Head of caudate nucleus (tissue), 42 donors: ENCODE data around the gene CDCA7L.
A peak's percentile ranks its signal among the peaks of the same experiment; 100 is the strongest.
"Not testable (repeated sequence)": the region's sequence is repeated elsewhere in the genome, so short reads cannot be mapped to it uniquely, and the experiment has no call there.

ENCODE experiments used
- DNase-seq, 42 donors: peaks; one replicate each; pipeline versions ENCODE4 v3.0.0 to v3.0.0-alpha.2; 2020 to 2021; ENCODE audit warnings: mixed read lengths in 7 of 42
- intact Hi-C: fragments of 100-400 bp; cut with DNase I; formaldehyde crosslinking; loops from one replicate; pipeline ENCODE4 v1.15.0; 2022

Gene CDCA7L

GRCh38 chr7:21947056-21947455 lies 1.4 kb upstream of the CDCA7L start:
- intact Hi-C loops: no loop called here
- DNase-seq: no peak

GRCh38 chr7:21946222-21946709 lies 567 bp upstream of the CDCA7L start:
- intact Hi-C loops: no loop called here
- DNase-seq: no peak

GRCh38 chr7:21944616-21945453 lies 864 bp downstream of the CDCA7L start:
- DNase-seq: peak in 31 of 42 donors; percentile 10 to 62 (median 30)
- intact Hi-C loops: loop anchor here (5.0 kb wide), 1 partner anchor 518 kb away; the partner anchor contains the start of gene SP4

- intact Hi-C loops: loop anchor here (5.0 kb wide), 1 partner anchor 516 kb away; the partner anchor contains the start of gene SP4
- peak in 8 of 42 donors; percentile 13 to 53 (median 26) for DNase-seq
These were observed 2.3 kb downstream of the CDCA7L start for GRCh38 chr7:21943436-21943835.

- peak in 35 of 42 donors; percentile 25 to 79 (median 50) for DNase-seq
- intact Hi-C loops: loop anchor here (5.0 kb wide), 1 partner anchor 516 kb away; the partner anchor contains the start of gene SP4
These were observed 2.7 kb downstream of the CDCA7L start for GRCh38 chr7:21942955-21943354.

- peak in 3 of 42 donors; percentile 5 to 20 (median 17) for DNase-seq
- intact Hi-C loops: loop anchor here (5.0 kb wide), 1 partner anchor 514 kb away; the partner anchor contains the start of gene SP4
These were observed 4.0 kb downstream of the CDCA7L start for GRCh38 chr7:21941611-21942141.

GRCh38 chr7:21939858-21940372 lies 5.8 kb downstream of the CDCA7L start:
- intact Hi-C loops: loop anchor here (5.0 kb wide), 1 partner anchor 513 kb away; the partner anchor contains the start of gene SP4
- DNase-seq: no peak

- DNase-seq: no peak
- intact Hi-C loops: no loop called here
These were observed 6.4 kb downstream of the CDCA7L start for GRCh38 chr7:21939136-21939857.

GRCh38 chr7:21938463-21938862 lies 7.2 kb downstream of the CDCA7L start:
- DNase-seq: no peak
- intact Hi-C loops: no loop called here

- DNase-seq: no peak
- intact Hi-C loops: no loop called here
These were observed 10.9 kb downstream of the CDCA7L start for GRCh38 chr7:21934808-21935207.

- DNase-seq, intact Hi-C loops: not testable (repeated sequence)
These were observed 12.4 kb downstream of the CDCA7L start for GRCh38 chr7:21933293-21933692.

- DNase-seq: no peak
- intact Hi-C loops: no loop called here
These were observed 18.0 kb downstream of the CDCA7L start for GRCh38 chr7:21927693-21928092.

GRCh38 chr7:21926448-21926847 lies 19.3 kb downstream of the CDCA7L start:
- DNase-seq: no peak
- intact Hi-C loops: no loop called here

GRCh38 chr7:21923658-21924057 lies 22.0 kb downstream of the CDCA7L start:
- intact Hi-C loops: no loop called here
- DNase-seq: no peak

- intact Hi-C loops: no loop called here
- no peak for DNase-seq
These were observed 23.1 kb downstream of the CDCA7L start for GRCh38 chr7:21922605-21923004.

GRCh38 chr7:21920936-21921335 lies 24.8 kb downstream of the CDCA7L start:
- DNase-seq: no peak
- intact Hi-C loops: no loop called here

GRCh38 chr7:21918216-21918615 lies 27.5 kb downstream of the CDCA7L start:
- DNase-seq: no peak
- intact Hi-C loops: no loop called here

- intact Hi-C loops: no loop called here
- peak in 28 of 42 donors; percentile 13 to 83 (median 53) for DNase-seq
These were observed 29.1 kb downstream of the CDCA7L start for GRCh38 chr7:21916629-21917028.

GRCh38 chr7:21916176-21916575 lies 29.5 kb downstream of the CDCA7L start:
- intact Hi-C loops: no loop called here
- DNase-seq: peak in 1 of 42 donors; percentile 16
